Measurements from ENCODE around the gene VPREB1.

DNA sequence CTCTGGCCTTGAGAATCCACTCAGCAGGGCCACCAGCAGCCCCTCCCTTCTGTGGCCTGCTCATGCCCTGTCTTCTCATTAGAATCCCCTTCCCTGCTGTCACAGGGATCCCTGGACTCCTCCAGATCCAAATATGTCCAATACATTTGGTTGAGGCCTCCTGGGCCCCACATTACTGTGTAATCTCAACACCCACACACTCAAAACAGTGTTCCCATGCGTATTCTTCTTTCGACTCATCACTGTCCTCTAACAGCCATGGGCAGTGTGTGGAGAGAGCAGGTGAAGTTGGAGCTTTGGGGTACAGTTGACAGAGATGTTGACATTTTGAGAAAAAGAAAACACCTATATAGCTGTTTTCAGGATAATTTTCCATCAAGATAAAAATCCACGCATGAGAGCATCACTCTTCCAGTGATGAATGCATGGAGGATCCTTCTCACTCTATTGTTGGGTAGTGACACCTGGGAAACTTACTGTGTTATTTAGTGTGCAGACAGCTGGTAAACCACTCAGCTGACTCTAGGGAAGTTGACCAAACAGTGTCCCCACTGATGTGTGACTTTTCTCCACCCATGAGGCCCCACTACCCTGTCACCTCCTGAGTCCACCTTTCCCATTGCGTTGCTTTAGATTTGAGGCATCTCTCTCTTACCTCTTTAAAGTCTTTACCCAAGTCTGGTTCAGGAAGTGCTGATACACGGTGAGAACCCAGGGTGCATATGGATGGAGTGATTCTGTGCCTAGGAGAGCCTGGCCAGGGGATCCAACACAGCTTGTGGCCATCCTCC is 28.7 kb upstream of the VPREB1 start:
- TF ChIP-seq EP300 (IDR thresholded peaks at IDR 0.05) (no peak), CTCF (IDR thresholded peaks at IDR 0.05) (no peak), POLR2A (IDR thresholded peaks at IDR 0.05) (no peak)

Data from tibial nerve (tissue), 4 donors.